DOHH2 (cell line): ENCODE results near the gene PLA2G6.

Source experiments
- EZH2phosphoT487 ChIP-seq: fragments of 200-600 bp; sonication (generic); IDR thresholded peaks from 2 replicates; pipeline ENCODE4 v1.6.1; 2017; ENCODE audit warnings: borderline replicate concordance, mild to moderate bottlenecking, antibody characterized with exemption, low read length, moderate library complexity, mixed read lengths
- TF ChIP-seq, protein P1 (sequence below): fragments of 200-600 bp; sonication (generic); IDR thresholded peaks from one replicate; pipeline ENCODE4 v1.5.1; 2014; ENCODE audit warnings: antibody characterized with exemption, mild to moderate bottlenecking, low read depth, low read length; ENCODE audit not compliant: poor library complexity, severe bottlenecking

GRCh38 chr22:38190581-38190980 lies 9.0 kb upstream of the PLA2G6 start:
- TF ChIP-seq, protein P1, sequence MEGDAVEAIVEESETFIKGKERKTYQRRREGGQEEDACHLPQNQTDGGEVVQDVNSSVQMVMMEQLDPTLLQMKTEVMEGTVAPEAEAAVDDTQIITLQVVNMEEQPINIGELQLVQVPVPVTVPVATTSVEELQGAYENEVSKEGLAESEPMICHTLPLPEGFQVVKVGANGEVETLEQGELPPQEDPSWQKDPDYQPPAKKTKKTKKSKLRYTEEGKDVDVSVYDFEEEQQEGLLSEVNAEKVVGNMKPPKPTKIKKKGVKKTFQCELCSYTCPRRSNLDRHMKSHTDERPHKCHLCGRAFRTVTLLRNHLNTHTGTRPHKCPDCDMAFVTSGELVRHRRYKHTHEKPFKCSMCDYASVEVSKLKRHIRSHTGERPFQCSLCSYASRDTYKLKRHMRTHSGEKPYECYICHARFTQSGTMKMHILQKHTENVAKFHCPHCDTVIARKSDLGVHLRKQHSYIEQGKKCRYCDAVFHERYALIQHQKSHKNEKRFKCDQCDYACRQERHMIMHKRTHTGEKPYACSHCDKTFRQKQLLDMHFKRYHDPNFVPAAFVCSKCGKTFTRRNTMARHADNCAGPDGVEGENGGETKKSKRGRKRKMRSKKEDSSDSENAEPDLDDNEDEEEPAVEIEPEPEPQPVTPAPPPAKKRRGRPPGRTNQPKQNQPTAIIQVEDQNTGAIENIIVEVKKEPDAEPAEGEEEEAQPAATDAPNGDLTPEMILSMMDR, result no peak
- TF ChIP-seq EZH2phosphoT487, result no peak
